Panc1 (cell line): ENCODE results near the gene SNAP47.

ENCODE experiments used
- CTCF ChIP-seq: fragments of 450-650 bp; IDR thresholded peaks from 2 replicates; pipeline ENCODE4 v1.5.1; 2017; ENCODE audit warnings: mild to moderate bottlenecking
- POLR2AphosphoS5 ChIP-seq: IDR thresholded peaks from 2 replicates; pipeline ENCODE4 v1.6.1; 2012; ENCODE audit warnings: mild to moderate bottlenecking, low read depth, low read length, moderate library complexity
- SIN3A ChIP-seq: IDR thresholded peaks from 2 replicates; pipeline ENCODE4 v1.6.1; 2012; ENCODE audit warnings: low read depth, mild to moderate bottlenecking, low read length, moderate library complexity, borderline replicate concordance; ENCODE audit not compliant: insufficient read depth
- TCF7L2 ChIP-seq: IDR thresholded peaks from 2 replicates; pipeline ENCODE4 v1.6.1; 2011; ENCODE audit warnings: mild to moderate bottlenecking, low read depth, low read length, inconsistent platforms
- TF ChIP-seq, protein P1 (sequence below), 2 experiments: IDR thresholded peaks; 2 replicates each; pipeline ENCODE4 v1.6.1; 2011 to 2012; ENCODE audit warnings: low read depth in 2 of 2, control low read depth in 1 of 2, low read length in 1 of 2, mild to moderate bottlenecking in 1 of 2, moderate library complexity in 1 of 2; ENCODE audit not compliant: insufficient read depth in 1 of 2

GRCh38 chr1:227766653-227767277 is 31.5 kb downstream of the SNAP47 start:
- TF ChIP-seq CTCF (no peak), SIN3A (no peak), POLR2AphosphoS5 (no peak), TCF7L2 (no peak)
- TF ChIP-seq, protein P1, sequence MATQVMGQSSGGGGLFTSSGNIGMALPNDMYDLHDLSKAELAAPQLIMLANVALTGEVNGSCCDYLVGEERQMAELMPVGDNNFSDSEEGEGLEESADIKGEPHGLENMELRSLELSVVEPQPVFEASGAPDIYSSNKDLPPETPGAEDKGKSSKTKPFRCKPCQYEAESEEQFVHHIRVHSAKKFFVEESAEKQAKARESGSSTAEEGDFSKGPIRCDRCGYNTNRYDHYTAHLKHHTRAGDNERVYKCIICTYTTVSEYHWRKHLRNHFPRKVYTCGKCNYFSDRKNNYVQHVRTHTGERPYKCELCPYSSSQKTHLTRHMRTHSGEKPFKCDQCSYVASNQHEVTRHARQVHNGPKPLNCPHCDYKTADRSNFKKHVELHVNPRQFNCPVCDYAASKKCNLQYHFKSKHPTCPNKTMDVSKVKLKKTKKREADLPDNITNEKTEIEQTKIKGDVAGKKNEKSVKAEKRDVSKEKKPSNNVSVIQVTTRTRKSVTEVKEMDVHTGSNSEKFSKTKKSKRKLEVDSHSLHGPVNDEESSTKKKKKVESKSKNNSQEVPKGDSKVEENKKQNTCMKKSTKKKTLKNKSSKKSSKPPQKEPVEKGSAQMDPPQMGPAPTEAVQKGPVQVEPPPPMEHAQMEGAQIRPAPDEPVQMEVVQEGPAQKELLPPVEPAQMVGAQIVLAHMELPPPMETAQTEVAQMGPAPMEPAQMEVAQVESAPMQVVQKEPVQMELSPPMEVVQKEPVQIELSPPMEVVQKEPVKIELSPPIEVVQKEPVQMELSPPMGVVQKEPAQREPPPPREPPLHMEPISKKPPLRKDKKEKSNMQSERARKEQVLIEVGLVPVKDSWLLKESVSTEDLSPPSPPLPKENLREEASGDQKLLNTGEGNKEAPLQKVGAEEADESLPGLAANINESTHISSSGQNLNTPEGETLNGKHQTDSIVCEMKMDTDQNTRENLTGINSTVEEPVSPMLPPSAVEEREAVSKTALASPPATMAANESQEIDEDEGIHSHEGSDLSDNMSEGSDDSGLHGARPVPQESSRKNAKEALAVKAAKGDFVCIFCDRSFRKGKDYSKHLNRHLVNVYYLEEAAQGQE (IDR thresholded peaks at IDR 0.05; ENCODE audit: insufficient read depth in 1 of 2, low read depth in 2 of 2, low read length in 1 of 2) = no peak
